H1 (cell line): Measurements from ENCODE around the gene STK32A. TPM values are rescaled to one million over a fixed set of nuclear protein-coding genes. Genes with fewer than 3 reads are reported as not detected.

Experiments used
- CHD2 ChIP-seq: IDR thresholded peaks from 2 replicates; pipeline ENCODE4 v1.6.1; 2012; ENCODE audit warnings: low read length, improper control_type of control experiment
- EZH2 ChIP-seq: fragments of 200-600 bp; sonication (generic); IDR thresholded peaks from 2 replicates; pipeline ENCODE4 v1.7.1; 2012; ENCODE audit warnings: low read depth, mild to moderate bottlenecking, moderate library complexity, low read length, inconsistent platforms; ENCODE audit not compliant: severe bottlenecking
- HDAC6 ChIP-seq: IDR thresholded peaks from one replicate; pipeline ENCODE4 v1.7.1; 2012; ENCODE audit warnings: low read depth, mild to moderate bottlenecking, inconsistent platforms, low read length, moderate library complexity
- KDM5A ChIP-seq: fragments of 200-600 bp; IDR thresholded peaks from 2 replicates; pipeline ENCODE4 v1.7.1; 2012; ENCODE audit warnings: mild to moderate bottlenecking, low read length, inconsistent platforms, mixed read lengths
- NANOG ChIP-seq: IDR thresholded peaks from 2 replicates; pipeline ENCODE4 v1.6.1; 2011; ENCODE audit warnings: low read length, low read depth, mild to moderate bottlenecking, inconsistent platforms; ENCODE audit not compliant: insufficient read depth, poor library complexity, severe bottlenecking
- SAP30 ChIP-seq: fragments of 300-600 bp; sonication (generic); IDR thresholded peaks from 2 replicates; pipeline ENCODE4 v1.7.1; 2012; ENCODE audit warnings: low read length, moderate library complexity, mild to moderate bottlenecking, inconsistent platforms; ENCODE audit not compliant: insufficient read depth, insufficient replicate concordance
- SP4 ChIP-seq: IDR thresholded peaks from 2 replicates; pipeline ENCODE4 v1.6.1; 2012; ENCODE audit warnings: low read length, inconsistent platforms
- SUZ12 ChIP-seq: fragments of 200-600 bp; sonication (generic); IDR thresholded peaks from 2 replicates; pipeline ENCODE4 v1.6.1; 2012; ENCODE audit warnings: mild to moderate bottlenecking, inconsistent platforms, low read length, moderate library complexity, mixed read lengths
- TBP ChIP-seq: IDR thresholded peaks from 2 replicates; pipeline ENCODE4 v1.6.1; 2011; ENCODE audit warnings: low read depth, low read length, improper control_type of control experiment
- polyA plus RNA-seq, 7 experiments: library from polyadenylated mRNA; depleted of rRNA in 3 of 7; stranded (reverse) in 5 of 7; unstranded in 2 of 7; fragments of >200 nt in 5 of 7; fragments of 200-250 nt in 2 of 7; gene quantifications; 1 replicate in 5 of 7; 2 replicates in 1 of 7; 4 replicates in 1 of 7; pipeline versions ENCODE4 v1.2.1 to v1.2.3, GENCODE V29; 2011 to 2013; ENCODE audit warnings: missing spikeins in 2 of 7, mixed read lengths in 2 of 7
- total RNA-seq: library from RNA; stranded (reverse); fragmentation: NEBNext Ultra II Directional; extraction: Animal tissue kit (Norgen Biotek cat#: 25700); gene quantifications from 2 replicates; pipeline ENCODE4 v1.2.1, GENCODE V29; 2021
- TF ChIP-seq, protein P1 (sequence below): fragments of 300-600 bp; sonication (generic); IDR thresholded peaks from 2 replicates; pipeline ENCODE4 v1.7.1; 2012; ENCODE audit warnings: low read length, moderate library complexity, mild to moderate bottlenecking, inconsistent platforms; ENCODE audit not compliant: insufficient replicate concordance

STK32A gene
- total and polyA plus RNA-seq, 2 of the 8 experiments (the other 6 are each of a cell fraction or from before 2014, with no cell fraction given) = 1.3 to 2.5 TPM

GRCh38 chr5:147208134-147208533, 26.7 kb upstream of the STK32A start (continued):
- TF ChIP-seq, protein P1, sequence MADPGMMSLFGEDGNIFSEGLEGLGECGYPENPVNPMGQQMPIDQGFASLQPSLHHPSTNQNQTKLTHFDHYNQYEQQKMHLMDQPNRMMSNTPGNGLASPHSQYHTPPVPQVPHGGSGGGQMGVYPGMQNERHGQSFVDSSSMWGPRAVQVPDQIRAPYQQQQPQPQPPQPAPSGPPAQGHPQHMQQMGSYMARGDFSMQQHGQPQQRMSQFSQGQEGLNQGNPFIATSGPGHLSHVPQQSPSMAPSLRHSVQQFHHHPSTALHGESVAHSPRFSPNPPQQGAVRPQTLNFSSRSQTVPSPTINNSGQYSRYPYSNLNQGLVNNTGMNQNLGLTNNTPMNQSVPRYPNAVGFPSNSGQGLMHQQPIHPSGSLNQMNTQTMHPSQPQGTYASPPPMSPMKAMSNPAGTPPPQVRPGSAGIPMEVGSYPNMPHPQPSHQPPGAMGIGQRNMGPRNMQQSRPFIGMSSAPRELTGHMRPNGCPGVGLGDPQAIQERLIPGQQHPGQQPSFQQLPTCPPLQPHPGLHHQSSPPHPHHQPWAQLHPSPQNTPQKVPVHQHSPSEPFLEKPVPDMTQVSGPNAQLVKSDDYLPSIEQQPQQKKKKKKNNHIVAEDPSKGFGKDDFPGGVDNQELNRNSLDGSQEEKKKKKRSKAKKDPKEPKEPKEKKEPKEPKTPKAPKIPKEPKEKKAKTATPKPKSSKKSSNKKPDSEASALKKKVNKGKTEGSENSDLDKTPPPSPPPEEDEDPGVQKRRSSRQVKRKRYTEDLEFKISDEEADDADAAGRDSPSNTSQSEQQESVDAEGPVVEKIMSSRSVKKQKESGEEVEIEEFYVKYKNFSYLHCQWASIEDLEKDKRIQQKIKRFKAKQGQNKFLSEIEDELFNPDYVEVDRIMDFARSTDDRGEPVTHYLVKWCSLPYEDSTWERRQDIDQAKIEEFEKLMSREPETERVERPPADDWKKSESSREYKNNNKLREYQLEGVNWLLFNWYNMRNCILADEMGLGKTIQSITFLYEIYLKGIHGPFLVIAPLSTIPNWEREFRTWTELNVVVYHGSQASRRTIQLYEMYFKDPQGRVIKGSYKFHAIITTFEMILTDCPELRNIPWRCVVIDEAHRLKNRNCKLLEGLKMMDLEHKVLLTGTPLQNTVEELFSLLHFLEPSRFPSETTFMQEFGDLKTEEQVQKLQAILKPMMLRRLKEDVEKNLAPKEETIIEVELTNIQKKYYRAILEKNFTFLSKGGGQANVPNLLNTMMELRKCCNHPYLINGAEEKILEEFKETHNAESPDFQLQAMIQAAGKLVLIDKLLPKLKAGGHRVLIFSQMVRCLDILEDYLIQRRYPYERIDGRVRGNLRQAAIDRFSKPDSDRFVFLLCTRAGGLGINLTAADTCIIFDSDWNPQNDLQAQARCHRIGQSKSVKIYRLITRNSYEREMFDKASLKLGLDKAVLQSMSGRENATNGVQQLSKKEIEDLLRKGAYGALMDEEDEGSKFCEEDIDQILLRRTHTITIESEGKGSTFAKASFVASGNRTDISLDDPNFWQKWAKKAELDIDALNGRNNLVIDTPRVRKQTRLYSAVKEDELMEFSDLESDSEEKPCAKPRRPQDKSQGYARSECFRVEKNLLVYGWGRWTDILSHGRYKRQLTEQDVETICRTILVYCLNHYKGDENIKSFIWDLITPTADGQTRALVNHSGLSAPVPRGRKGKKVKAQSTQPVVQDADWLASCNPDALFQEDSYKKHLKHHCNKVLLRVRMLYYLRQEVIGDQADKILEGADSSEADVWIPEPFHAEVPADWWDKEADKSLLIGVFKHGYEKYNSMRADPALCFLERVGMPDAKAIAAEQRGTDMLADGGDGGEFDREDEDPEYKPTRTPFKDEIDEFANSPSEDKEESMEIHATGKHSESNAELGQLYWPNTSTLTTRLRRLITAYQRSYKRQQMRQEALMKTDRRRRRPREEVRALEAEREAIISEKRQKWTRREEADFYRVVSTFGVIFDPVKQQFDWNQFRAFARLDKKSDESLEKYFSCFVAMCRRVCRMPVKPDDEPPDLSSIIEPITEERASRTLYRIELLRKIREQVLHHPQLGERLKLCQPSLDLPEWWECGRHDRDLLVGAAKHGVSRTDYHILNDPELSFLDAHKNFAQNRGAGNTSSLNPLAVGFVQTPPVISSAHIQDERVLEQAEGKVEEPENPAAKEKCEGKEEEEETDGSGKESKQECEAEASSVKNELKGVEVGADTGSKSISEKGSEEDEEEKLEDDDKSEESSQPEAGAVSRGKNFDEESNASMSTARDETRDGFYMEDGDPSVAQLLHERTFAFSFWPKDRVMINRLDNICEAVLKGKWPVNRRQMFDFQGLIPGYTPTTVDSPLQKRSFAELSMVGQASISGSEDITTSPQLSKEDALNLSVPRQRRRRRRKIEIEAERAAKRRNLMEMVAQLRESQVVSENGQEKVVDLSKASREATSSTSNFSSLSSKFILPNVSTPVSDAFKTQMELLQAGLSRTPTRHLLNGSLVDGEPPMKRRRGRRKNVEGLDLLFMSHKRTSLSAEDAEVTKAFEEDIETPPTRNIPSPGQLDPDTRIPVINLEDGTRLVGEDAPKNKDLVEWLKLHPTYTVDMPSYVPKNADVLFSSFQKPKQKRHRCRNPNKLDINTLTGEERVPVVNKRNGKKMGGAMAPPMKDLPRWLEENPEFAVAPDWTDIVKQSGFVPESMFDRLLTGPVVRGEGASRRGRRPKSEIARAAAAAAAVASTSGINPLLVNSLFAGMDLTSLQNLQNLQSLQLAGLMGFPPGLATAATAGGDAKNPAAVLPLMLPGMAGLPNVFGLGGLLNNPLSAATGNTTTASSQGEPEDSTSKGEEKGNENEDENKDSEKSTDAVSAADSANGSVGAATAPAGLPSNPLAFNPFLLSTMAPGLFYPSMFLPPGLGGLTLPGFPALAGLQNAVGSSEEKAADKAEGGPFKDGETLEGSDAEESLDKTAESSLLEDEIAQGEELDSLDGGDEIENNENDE = no peak
- TF ChIP-seq EZH2 = no peak
- TF ChIP-seq TBP = no peak
- TF ChIP-seq NANOG = no peak
- TF ChIP-seq SUZ12 = no peak
- TF ChIP-seq HDAC6 = no peak
- TF ChIP-seq SAP30 = no peak
- no peak for TF ChIP-seq KDM5A
- TF ChIP-seq SP4 = no peak
- TF ChIP-seq CHD2 = no peak
